ENCODE data around the gene SGMS1. TPM values are rescaled to one million over a fixed set of nuclear protein-coding genes. Genes with fewer than 3 reads are reported as not detected.

Gene SGMS1
- total RNA-seq, 4 donors from 2014 or later: 139 to 198 (median 173) TPM

GRCh38 chr10:50423448-50423847 is 200.3 kb downstream of the SGMS1 start:
- TF ChIP-seq EP300 (IDR thresholded peaks at IDR 0.05): no peak
- no peak for TF ChIP-seq POLR2AphosphoS5 (IDR thresholded peaks at IDR 0.05)
- TF ChIP-seq POLR2A (IDR thresholded peaks at IDR 0.05): no peak
- TF ChIP-seq, protein P1, sequence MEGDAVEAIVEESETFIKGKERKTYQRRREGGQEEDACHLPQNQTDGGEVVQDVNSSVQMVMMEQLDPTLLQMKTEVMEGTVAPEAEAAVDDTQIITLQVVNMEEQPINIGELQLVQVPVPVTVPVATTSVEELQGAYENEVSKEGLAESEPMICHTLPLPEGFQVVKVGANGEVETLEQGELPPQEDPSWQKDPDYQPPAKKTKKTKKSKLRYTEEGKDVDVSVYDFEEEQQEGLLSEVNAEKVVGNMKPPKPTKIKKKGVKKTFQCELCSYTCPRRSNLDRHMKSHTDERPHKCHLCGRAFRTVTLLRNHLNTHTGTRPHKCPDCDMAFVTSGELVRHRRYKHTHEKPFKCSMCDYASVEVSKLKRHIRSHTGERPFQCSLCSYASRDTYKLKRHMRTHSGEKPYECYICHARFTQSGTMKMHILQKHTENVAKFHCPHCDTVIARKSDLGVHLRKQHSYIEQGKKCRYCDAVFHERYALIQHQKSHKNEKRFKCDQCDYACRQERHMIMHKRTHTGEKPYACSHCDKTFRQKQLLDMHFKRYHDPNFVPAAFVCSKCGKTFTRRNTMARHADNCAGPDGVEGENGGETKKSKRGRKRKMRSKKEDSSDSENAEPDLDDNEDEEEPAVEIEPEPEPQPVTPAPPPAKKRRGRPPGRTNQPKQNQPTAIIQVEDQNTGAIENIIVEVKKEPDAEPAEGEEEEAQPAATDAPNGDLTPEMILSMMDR (IDR thresholded peaks at IDR 0.05): no peak
- H3K9me3 ChIP-seq: no peaks in the 10 kb centered on the region
- H3K4me3 ChIP-seq: no peak overlapping the region
- H3K27ac ChIP-seq: no peak overlapping the region
- peaks cover 26% of the 10 kb centered on the region for H3K4me1 ChIP-seq
- H3K36me3 ChIP-seq: no peaks in the 10 kb centered on the region
- no peak for DNase-seq (ENCODE audit: low spot score in 2 of 2)
- WGBS: 98% methylated on average over 3 of the region's 3 CpGs
- no peaks in the 10 kb centered on the region for H3K27me3 ChIP-seq

DNA sequence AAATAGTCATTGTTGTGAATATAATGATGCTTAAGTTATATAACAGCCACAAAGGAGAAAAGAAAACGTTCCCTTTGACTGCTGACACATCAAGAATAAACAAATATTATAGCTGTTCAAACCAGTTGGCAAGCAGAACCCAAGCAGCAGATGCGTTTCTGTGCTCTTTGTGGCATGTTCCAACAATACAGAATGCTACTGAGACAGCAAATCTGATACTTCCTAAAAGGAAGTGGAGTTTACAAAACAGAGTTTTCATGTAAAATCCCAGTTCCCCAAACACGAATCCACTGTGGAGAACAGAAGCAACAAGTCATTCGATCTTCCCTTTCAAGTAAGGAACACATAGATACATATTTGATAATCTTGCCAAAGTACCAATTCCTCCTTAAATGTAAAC is 201.5 kb downstream of the SGMS1 start:
- Histone ChIP-seq H3K4me3 (no peak overlapping the region), H3K27me3 (no peaks in the 10 kb centered on the region), H3K4me1 (peaks cover 27% of the 10 kb centered on the region), H3K9me3 (no peaks in the 10 kb centered on the region), H3K27ac (peak overlapping the region; percentile 40), H3K36me3 (no peaks in the 10 kb centered on the region)
- DNase-seq (ENCODE audit: low spot score in 2 of 2): no peak
- TF ChIP-seq EP300 (IDR thresholded peaks at IDR 0.05) (no peak), POLR2AphosphoS5 (IDR thresholded peaks at IDR 0.05) (no peak), POLR2A (IDR thresholded peaks at IDR 0.05) (no peak)
- TF ChIP-seq, protein P1 (IDR thresholded peaks at IDR 0.05): no peak
- 34% methylated on average over 4 of the region's 4 CpGs for WGBS

- DNase-seq (ENCODE audit: low spot score in 2 of 2): no peak
- WGBS: 85% methylated on average over 6 of the region's 6 CpGs
Observed at GRCh38 chr10:50421026-50421719, 202.6 kb downstream of the SGMS1 start.

DNA sequence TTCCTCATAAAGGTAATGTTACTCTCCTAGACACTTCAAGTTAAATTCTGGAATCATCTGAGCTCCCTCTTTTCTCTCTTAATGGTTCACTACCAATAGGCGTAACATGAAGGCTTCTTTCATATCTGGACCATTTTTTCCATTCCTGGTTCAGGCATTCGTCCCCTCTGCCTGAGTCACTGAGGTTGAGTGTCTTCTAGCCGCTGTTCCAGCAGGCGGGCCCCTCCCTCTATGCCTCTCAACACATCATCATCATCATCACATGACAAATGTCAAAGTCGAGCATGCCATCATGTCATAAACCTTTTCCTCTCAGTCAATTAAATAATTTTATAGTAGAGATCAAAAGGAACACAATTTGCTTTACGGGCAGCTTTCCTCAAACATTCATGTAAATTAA is 203.6 kb downstream of the SGMS1 start:
- Histone ChIP-seq H3K27me3 (no peaks in the 10 kb centered on the region), H3K9me3 (no peaks in the 10 kb centered on the region), H3K4me3 (no peak overlapping the region), H3K27ac (no peak overlapping the region), H3K4me1 (peaks cover 47% of the 10 kb centered on the region), H3K36me3 (no peaks in the 10 kb centered on the region)
- DNase-seq (ENCODE audit: low spot score in 2 of 2): no peak
- WGBS: 91% methylated on average over 6 of the region's 6 CpGs
- TF ChIP-seq EP300 (IDR thresholded peaks at IDR 0.05): no peak
- TF ChIP-seq, protein P1 (IDR thresholded peaks at IDR 0.05): no peak
- TF ChIP-seq POLR2A (IDR thresholded peaks at IDR 0.05): no peak
- TF ChIP-seq POLR2AphosphoS5 (IDR thresholded peaks at IDR 0.05): no peak

More at GRCh38 chr10:50421026-50421719, 202.6 kb downstream of the SGMS1 start:
- Histone ChIP-seq H3K9me3 (no peaks in the 10 kb centered on the region), H3K27ac (no peak overlapping the region), H3K36me3 (no peaks in the 10 kb centered on the region), H3K27me3 (no peaks in the 10 kb centered on the region), H3K4me1 (peaks cover 38% of the 10 kb centered on the region), H3K4me3 (no peak overlapping the region)
- TF ChIP-seq, protein P1 (IDR thresholded peaks at IDR 0.05): peak; percentile 65 to 66
- TF ChIP-seq POLR2A (IDR thresholded peaks at IDR 0.05) (no peak), EP300 (IDR thresholded peaks at IDR 0.05) (no peak), POLR2AphosphoS5 (IDR thresholded peaks at IDR 0.05) (no peak)

DNA sequence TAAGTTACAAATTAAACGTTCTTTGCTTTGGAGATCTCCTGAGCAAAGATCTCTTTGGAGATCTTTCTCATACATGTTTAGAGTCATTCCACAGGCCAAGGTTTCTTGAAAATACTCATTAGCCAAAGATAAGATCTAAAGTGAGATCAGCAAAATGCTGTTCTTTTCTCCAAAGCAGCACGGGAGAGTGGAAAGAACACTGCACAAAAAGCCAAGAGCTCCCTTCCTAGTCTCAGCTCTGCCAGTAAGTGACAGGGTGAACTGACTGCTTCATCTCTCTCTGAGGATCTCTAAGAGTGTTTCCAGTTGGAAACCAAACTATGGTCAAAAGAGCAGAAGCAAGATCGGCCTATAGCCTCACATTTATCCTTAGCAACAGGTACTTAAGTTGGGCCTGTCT is 204.0 kb downstream of the SGMS1 start:
- Histone ChIP-seq H3K4me3 (no peak overlapping the region), H3K27ac (no peak overlapping the region), H3K27me3 (no peaks in the 10 kb centered on the region), H3K9me3 (no peaks in the 10 kb centered on the region), H3K36me3 (no peaks in the 10 kb centered on the region), H3K4me1 (peaks cover 49% of the 10 kb centered on the region)
- no peak for DNase-seq (ENCODE audit: low spot score in 2 of 2)
- 69% methylated on average over 3 of the region's 3 CpGs for WGBS
- TF ChIP-seq, protein P1 (IDR thresholded peaks at IDR 0.05): no peak
- no peak for TF ChIP-seq POLR2A (IDR thresholded peaks at IDR 0.05)
- TF ChIP-seq POLR2AphosphoS5 (IDR thresholded peaks at IDR 0.05): no peak
- TF ChIP-seq EP300 (IDR thresholded peaks at IDR 0.05): no peak
